ENCODE data around the gene IER2. TPM values are rescaled to one million over a fixed set of nuclear protein-coding genes. Genes with fewer than 3 reads are reported as not detected.

Gene IER2
- total and polyA plus RNA-seq, 2 of the 4 experiments (the other 2 are of a cell fraction): 7.7 to 102 TPM

DNA sequence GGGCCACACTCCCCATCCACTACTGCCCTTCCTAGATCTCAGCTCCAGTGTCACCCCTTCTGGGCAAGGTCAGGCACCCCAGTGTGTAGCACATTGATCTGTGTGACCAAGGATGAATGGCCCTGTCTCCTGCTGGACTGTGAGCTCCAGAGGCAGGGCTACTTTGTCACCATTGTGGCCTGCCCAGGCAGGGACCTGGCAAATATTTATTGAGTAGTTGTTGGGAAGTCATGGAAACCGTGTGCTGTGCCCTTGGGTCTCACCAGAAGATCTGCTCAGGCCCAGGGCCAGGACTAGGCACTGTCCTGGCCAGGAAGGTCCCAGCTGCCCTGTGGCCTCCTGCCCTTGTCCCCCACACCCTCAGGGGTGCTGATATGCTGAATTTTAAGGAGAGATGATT is 21.6 kb upstream of the IER2 start:
- Histone ChIP-seq H3K56ac (ENCODE audit: extremely low read depth, insufficient read depth, low read length) (no peak overlapping the region), H4K5ac (ENCODE audit: low read depth, low read length) (no peak overlapping the region), H3K27ac (ENCODE audit: insufficient read depth, low read length) (no peak overlapping the region), H3K79me1 (ENCODE audit: low read depth in 1 of 2, low read length in 2 of 2) (peaks cover 12 to 85% of the 10 kb centered on the region in 2 experiments; a peak in 3 of 4 replicates), H2BK20ac (ENCODE audit: low read depth, low read length) (no peak overlapping the region), H2BK5ac (ENCODE audit: low read depth, low read length, poor library complexity, severe bottlenecking) (no peak overlapping the region), H2BK15ac (ENCODE audit: low read depth, low read length) (no peak overlapping the region), H3K9me1 (ENCODE audit: insufficient read depth, low read length) (peaks cover 33% of the 10 kb centered on the region), H3K9me3 (ENCODE audit: control insufficient read depth, insufficient read depth, low read length) (no peaks in the 10 kb centered on the region), H3K27me3 (ENCODE audit: control insufficient read depth, insufficient read depth, low read length) (no peaks in the 10 kb centered on the region), H3K4me3 (ENCODE audit: insufficient read depth, low read depth, low read length) (no peak overlapping the region), H2AK5ac (ENCODE audit: low read depth, low read length) (no peak overlapping the region), H3K36me3 (ENCODE audit: control insufficient read depth, insufficient read depth, low read length) (peaks cover 14% of the 10 kb centered on the region), H2AFZ (replicated peaks; ENCODE audit: low read length, poor library complexity) (no peak overlapping the region), H3K18ac (ENCODE audit: low read depth, low read length) (no peak overlapping the region), H3K4me1 (ENCODE audit: control insufficient read depth, insufficient read depth, low read length) (peaks cover 13% of the 10 kb centered on the region; the same call in 1 of the 2 replicates), H3K4ac (ENCODE audit: low read depth, low read length) (no peak overlapping the region), H4K91ac (ENCODE audit: insufficient read depth, low read depth, low read length) (no peak overlapping the region), H3K9ac (ENCODE audit: low read depth, low read length) (no peak overlapping the region), H3K23ac (ENCODE audit: low read depth, low read length) (no peak overlapping the region), H4K20me1 (ENCODE audit: insufficient read depth, low read length) (peaks cover 90% of the 10 kb centered on the region), H2AK9ac (replicated peaks; ENCODE audit: low read depth, low read length, poor library complexity) (no peak overlapping the region), H2BK120ac (ENCODE audit: low read depth, low read length) (no peak overlapping the region), H4K8ac (ENCODE audit: low read depth in 2 of 2, low read length in 2 of 2) (no peak overlapping the region), H3K4me2 (ENCODE audit: low read depth, low read length) (no peak overlapping the region), H3K14ac (replicated peaks; ENCODE audit: low read depth, low read length) (no peak overlapping the region)
- dilution Hi-C loops (cut with HindIII; ENCODE audit: low sequenced_read_pairs, unreplicated experiment): no loop called here
- in situ Hi-C loops (cut with MboI; ENCODE audit: low sequenced_read_pairs): no loop called here
- no CpG with 5 or more reads among the region's 1 CpG for WGBS, 2 experiments (ENCODE audit: extremely low coverage in 2 of 2, insufficient read length in 1 of 2)
- ChIA-PET CTCF (no interaction called here), POLR2A (ENCODE audit: unreplicated experiment) (no interaction called here)
- ATAC-seq (ENCODE audit: low read depth): no peak
- DNase-seq: no peak
- no TSS peak for BruUV-seq (replicated peaks)
- intact Hi-C loops (cut with micrococcal nuclease): no loop called here
- TF ChIP-seq RFX5 (IDR thresholded peaks at IDR 0.05; ENCODE audit: low read depth, low read length) (no peak), SMC3 (IDR thresholded peaks at IDR 0.05; ENCODE audit: low read depth, low read length) (no peak), CHD1 (IDR thresholded peaks at IDR 0.05; ENCODE audit: low read depth, low read length) (no peak), USF2 (IDR thresholded peaks at IDR 0.05; ENCODE audit: low read depth, low read length) (no peak), MXI1 (IDR thresholded peaks at IDR 0.05; ENCODE audit: borderline replicate concordance, low read depth, low read length) (no peak)
- TF ChIP-seq, protein P1, sequence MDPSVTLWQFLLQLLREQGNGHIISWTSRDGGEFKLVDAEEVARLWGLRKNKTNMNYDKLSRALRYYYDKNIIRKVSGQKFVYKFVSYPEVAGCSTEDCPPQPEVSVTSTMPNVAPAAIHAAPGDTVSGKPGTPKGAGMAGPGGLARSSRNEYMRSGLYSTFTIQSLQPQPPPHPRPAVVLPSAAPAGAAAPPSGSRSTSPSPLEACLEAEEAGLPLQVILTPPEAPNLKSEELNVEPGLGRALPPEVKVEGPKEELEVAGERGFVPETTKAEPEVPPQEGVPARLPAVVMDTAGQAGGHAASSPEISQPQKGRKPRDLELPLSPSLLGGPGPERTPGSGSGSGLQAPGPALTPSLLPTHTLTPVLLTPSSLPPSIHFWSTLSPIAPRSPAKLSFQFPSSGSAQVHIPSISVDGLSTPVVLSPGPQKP (IDR thresholded peaks at IDR 0.05; ENCODE audit: borderline replicate concordance, low read depth, low read length): no peak

Data from IMR-90 (cell line).